Measurements from ENCODE around the gene CTNNAL1.

DNA sequence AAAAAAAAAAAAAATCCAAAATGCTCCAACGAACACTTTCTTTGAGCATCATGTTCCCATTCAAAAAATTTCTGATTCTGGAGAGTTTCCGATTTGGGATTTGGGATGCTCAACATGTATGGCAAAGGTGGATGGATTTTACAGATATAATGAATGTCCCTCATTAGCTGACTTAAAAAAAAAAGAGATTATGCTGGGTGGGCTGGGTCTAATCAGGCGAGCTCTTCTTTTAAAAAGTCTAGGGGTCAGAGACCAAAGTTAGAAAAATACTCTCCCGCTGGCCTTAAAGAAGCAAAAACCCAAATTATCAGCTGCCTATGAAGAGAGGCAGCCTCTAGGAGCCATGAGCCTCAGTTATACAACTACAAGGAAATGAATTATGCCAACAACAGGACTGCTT, 15.2 kb upstream of the CTNNAL1 start:
- TF ChIP-seq, protein P1, sequence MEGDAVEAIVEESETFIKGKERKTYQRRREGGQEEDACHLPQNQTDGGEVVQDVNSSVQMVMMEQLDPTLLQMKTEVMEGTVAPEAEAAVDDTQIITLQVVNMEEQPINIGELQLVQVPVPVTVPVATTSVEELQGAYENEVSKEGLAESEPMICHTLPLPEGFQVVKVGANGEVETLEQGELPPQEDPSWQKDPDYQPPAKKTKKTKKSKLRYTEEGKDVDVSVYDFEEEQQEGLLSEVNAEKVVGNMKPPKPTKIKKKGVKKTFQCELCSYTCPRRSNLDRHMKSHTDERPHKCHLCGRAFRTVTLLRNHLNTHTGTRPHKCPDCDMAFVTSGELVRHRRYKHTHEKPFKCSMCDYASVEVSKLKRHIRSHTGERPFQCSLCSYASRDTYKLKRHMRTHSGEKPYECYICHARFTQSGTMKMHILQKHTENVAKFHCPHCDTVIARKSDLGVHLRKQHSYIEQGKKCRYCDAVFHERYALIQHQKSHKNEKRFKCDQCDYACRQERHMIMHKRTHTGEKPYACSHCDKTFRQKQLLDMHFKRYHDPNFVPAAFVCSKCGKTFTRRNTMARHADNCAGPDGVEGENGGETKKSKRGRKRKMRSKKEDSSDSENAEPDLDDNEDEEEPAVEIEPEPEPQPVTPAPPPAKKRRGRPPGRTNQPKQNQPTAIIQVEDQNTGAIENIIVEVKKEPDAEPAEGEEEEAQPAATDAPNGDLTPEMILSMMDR (conservative IDR thresholded peaks at IDR 0.05 in 1 of 2, IDR thresholded peaks at IDR 0.05 in 1 of 2; ENCODE audit: extremely low read depth in 1 of 2, insufficient read depth in 1 of 2, low read depth in 1 of 2, low read length in 2 of 2), result no peak
- no peak for TF ChIP-seq EZH2 (IDR thresholded peaks at IDR 0.05; ENCODE audit: borderline replicate concordance, low read length)
